GM19351 (cell line): ENCODE data around the gene ITGA4.
A peak's percentile ranks its signal among the peaks of the same experiment; 100 is the strongest.

ENCODE experiments used
- ATAC-seq: cut with Tn5 transposase; IDR thresholded peaks from one replicate; pipeline ENCODE4 v1.9.1; 2021; ENCODE audit warnings: mild to moderate bottlenecking, moderate library complexity; ENCODE audit not compliant: unreplicated experiment

Gene ITGA4

DNA sequence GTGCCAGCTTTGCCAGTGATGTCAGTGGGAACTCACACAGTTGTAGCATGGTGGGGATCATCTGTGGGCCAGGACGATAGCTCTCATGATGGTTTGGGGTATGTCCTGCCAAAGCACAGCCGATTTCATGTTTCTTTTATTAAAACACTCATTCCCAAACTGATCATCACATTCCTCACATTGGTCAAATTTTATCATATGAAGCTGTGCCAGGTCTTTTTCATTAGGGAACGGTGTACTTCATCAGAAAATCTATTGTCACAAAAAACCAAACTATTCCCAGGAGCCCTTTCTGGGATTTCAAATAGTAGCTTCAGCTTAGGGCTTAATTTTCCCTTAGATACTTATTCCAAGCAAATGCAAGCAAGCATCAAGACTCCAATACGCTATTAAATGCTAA, 42.0 kb downstream of the ITGA4 start:
- no peak for ATAC-seq

DNA sequence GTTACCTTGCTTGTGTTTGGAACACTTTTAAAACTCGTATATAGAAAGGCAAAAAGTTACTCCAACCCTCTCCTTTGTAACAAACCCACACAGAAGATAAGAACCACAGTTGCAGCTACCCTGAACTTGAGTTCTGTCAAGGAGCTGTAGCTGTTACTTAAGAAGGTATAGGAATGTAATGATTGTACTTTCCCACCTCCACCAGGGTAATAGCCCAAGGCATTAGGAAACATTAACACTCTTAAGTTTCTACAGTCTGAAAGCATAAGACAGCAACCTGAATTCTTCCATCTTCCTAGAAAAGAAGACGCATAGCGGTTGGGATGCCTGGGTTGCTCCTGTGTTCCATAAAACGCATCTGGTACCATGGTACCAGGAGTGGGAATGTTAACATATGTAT, 43.0 kb downstream of the ITGA4 start:
- no peak for ATAC-seq

DNA sequence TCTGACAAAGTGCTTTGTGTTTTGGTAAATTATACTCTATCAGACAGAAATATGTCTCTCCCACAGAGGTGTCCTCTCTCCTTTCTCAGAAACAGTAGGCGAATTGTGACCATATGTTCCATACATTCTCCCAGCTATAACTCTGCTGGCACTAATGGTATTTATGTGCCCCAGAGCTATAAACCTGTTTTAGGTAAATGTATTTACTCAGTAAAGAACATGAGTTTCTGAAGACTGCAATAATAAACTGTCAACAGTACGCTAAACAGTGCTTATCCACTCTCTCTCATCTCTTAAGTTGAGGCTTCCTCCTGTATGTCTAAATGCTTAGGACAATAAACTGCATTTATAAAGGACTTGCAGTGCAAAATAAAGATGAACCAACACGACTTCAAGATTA, 58.5 kb downstream of the ITGA4 start:
- ATAC-seq, result no peak

DNA sequence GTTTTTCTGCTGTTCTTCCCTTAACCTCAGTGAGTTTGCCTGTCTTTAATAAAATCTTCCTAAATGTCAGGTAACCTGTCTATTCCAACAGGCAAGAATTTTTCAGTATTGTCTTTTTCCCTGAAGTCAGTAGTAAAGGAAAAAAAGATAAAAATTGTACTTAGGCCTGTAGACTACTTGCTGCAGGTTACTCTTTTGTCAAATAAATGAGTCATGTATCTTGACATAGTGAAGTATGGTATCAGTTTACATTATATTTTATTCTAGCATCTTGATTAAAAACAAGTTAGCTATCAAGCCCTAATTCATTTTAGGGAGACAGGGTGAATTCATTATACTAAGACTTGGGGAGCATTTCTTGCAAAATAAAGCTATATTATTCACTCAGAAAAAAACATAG, 59.8 kb downstream of the ITGA4 start:
- ATAC-seq, result no peak

DNA sequence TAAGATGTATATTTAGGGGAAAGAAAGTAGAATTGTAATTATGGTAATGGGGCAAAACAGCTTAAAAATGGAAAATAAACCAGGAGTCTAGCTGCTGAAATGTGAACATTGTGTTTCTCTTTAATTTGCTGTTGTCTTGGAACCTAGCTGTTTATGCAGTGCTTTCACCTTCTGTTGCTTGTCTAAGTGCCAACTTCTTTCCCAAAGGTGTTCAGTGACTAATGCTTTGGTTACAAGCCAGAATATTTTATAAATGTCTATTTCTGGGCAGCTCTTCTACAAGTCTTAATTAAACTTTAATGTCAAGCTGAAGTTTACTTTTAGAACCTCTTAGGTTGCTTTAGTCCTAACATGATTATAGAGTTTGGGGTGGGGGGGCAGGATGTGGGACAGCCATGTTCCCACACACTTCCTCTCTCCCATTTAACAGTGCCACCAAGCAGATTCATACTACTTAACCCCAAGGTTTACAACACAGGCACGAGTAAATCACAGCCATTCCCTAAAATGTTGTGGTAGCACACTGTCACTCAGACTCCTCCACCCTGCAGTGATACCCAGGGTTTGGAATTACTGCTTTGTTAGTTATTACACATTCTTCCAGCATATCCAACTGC, 60.6 kb downstream of the ITGA4 start:
- no peak for ATAC-seq

DNA sequence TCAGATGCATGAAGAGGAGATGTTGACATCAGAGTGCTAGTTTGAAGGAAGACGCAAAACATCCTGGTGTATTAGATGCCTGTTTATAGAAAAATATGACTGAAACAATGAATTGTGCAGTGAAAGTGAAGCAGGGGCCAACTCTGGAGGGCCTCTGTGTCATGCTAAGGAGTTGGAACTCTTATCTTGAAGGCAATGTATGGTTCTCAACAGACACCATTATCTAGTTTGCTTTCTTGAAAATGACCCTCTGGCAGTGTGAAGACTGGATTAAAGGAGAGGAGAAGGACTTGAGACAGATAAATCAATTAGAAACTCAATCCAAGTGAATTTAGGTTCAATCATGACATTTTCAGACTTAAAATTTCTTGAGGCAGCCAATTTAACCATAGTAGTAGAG, 63.1 kb downstream of the ITGA4 start:
- no peak for ATAC-seq

DNA sequence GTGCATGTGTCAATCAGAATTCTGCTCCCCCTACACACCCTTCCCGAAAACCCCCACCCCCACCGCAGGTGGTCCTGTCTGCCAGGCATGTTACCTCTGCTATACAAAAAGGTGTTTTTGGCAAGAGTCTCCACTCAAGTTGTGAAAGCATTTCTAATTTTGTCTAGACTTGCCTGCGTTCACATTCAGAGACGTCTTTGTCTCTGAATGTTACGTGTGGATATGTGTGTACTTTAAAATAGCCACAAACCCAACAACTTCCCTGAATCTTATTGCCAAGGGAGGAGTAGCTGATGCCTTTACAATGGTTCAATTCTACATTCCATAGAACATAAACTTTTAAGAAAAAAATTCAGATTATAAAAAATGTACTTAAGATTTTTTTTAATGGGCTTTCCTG, 66.6 kb downstream of the ITGA4 start:
- ATAC-seq, result no peak

DNA sequence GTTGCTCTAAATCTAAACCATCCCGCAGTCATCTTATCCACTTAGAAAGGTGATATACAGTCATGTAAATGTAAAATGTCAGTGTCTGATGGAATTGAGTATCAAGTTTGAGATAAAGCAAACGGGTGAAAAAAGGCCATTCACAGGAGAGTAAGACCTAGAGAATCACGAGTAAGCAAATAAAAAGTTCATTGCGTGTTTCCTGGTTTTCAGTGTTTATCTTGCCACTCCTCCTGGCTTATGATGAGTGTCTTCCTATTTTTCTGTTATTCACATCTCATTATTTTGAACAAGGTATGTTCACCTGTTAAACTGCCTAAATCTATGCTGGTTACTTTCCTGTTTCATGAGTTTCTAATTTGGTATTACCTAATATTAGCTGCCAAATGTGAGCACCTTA, 68.8 kb downstream of the ITGA4 start:
- no peak for ATAC-seq

DNA sequence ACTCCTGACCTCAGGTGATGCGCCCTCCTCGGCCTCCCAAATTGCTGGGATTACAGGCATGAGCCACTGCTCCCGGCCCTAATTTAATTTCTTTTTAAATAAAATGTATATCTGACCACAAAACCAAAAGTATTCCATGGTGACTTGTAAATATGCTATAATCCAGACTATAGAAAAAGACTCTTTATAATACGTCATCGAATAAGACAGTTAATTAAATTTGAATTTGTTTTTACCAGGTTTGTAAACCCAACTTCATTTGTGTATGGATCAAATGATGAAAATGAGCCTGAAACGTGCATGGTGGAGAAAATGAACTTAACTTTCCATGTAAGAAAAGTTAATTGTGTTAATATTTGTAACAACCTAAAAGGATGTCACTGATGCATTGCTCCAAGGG, 69.9 kb downstream of the ITGA4 start:
- no peak for ATAC-seq

DNA sequence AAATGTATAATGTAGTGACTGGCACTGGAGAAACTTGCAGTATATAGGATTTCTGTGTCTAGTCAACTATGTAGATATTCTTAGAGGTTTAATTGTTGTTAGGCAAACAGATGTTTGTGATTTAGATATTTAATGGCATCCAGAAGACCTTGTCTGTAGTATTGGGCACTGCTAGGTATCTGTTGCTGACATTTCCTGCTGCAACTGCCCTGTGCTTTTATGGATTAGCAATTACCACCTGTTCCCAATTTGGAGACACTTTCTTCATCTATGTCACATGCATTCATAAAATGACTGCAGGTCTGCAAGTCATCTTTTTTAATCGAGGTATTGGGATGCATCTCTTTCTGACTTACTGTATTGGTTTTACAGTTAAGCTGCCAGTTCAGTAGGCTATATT, 71.3 kb downstream of the ITGA4 start:
- ATAC-seq, result no peak

DNA sequence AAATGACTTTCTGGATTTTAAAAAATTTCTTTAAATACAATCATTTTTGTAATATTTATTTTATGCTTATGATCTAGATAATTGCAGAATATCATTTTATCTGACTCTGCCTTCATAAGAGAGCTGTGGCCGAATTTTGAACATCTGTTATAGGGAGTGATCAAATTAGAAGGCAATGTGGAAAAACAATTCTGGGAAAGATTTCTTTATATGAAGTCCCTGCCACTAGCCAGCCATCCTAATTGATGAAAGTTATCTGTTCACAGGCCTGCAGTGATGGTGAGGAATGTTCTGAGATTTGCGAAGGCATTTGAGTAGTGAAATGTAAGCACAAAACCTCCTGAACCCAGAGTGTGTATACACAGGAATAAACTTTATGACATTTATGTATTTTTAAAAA, 79.5 kb downstream of the ITGA4 start:
- no peak for ATAC-seq

DNA sequence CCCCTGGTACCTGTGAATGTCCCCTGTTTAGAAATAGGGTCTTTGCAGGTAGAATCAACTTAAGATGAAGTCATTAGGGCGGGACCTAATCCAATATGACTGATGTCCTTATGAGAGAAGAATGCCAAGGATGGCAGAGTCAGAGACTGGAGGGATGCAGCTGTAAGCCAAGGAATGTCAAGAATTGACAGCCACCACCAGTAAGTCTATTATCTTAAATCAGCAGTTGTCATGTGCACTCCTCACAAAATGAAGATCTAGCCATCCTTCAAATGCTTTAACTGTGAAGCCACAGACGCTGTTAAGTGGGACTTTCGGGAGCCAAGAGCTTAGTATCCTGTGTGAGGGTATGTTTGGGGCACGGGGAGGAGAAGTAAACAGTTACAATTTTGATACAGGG, 83.2 kb downstream of the ITGA4 start:
- ATAC-seq, result no peak

DNA sequence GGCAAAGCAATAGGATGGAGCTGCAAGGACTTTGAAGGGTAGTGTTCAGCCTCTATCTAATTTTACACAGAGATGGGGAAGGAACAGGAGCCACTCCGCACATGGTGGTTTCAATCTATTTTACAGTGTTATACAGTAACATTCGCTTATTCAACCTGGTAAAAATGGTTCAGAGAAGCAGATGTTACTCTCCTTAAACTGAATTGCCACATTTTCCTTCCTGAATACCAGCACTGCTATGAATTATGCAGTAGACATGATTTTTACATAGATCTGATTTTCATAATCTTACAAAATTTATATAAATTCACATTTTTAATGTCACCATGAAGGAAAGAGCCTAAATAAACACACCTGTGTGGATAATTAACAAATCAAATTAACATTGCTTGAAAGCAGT, 85.0 kb downstream of the ITGA4 start:
- no peak for ATAC-seq

DNA sequence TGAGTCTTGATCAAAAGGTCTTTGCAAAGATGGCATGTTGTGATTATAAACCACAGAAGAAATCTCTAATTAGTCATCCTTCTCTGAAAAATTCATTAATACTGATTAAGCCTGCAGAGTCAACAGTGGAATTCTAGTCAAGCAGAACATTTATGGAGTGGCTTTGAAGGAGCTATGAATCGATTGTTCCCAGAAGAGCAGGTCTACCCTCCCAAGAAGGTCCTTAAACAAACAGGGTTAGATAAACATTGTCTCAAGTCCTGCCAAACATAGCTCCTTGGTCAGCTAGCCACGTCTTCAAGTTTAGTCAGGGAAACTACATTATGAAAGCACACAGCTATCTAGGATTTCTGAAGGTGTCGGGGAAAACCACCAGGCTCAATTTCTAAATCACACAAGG, 88.9 kb downstream of the ITGA4 start:
- ATAC-seq, result no peak

DNA sequence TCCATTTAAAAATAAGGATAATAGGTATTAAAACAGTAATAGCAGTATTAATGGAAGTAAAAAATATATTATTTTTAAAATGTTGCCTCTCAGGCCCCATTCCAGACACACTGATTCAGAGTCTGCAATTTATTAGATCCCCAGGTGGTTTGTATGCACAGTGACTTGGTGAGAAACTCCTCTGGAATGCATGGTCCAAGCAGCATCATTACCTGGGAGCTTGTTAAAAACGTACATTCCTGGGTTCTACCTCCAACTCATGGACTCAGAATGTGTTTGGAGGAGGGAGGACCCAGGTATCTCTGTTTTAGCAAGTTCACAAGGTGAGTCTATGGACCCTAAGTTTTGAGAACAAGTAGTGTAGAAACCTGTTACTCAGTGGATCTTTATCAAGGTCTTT, 95.6 kb downstream of the ITGA4 start:
- no peak for ATAC-seq

DNA sequence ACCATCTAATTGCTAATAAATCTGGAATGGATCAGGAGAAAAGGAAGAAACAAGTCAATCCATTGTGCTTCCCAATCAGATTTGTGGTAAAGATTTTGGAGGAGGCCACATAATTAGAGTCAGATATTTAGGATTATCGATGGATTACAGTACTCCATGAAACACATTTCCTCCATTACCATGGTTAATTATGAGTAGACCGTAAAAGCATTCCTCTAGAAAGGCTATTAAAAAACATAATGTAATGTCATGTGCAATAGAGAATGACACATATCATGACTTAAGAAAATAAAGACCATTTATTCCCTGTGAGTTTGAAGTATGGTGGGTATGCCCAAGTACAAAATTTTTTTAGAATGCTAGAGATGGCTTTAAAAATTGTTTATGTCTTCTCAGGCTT, 96.1 kb downstream of the ITGA4 start:
- no peak for ATAC-seq

DNA sequence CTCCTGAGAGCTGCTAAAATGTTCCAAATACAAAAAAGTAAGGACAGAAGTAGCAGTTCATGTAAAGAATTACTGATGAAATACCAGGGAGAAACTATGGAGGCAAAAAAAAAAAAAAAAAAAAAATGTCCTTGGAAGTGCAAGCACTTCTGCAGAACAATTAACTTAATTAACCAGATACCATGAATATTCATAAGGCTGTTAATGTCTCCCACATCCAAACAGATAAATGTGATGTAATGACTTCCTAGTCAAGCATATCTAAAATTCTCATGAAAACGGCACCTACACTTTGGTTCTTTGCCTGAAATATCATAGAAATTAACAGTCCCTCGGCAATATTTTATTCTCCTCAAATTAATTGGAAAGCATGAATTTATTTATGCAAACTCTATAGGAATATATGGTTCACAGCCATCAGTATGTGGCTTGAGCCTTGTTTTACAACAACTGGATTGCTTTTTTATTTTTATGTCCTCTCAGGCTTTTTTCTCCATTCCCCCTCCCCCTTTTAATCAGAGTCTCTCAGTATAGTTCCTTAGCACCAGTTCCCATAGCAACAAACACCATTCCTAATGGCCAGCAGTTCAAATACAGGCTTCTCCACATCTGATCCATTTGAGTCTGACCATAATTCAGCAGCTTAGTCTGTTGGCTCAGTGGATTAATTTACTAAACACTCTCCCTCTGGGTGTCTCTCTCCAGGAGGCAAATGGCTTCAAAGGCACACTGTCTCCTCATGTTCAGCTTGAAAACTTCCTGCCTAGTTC, 97.1 kb downstream of the ITGA4 start:
- no peak for ATAC-seq

DNA sequence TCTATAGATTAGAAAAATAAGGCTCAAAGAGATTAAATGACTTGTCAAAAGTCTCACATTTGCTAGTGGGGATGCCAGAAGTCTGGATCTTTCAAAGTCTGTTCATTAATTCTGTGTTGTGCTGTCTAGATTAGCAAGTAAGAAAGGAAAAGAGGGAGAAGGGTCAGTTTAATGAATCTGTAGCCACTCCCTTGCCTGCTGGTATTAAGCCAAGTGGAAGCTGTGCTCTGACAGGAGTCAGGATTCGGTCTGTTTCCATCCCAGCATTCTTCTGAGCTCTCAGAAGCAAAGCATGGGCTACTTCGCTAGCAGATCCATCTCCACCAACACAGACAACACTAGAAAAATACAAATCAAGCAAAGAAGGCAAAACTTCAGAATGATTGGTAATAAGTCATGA, 101.2 kb downstream of the ITGA4 start:
- no peak for ATAC-seq

DNA sequence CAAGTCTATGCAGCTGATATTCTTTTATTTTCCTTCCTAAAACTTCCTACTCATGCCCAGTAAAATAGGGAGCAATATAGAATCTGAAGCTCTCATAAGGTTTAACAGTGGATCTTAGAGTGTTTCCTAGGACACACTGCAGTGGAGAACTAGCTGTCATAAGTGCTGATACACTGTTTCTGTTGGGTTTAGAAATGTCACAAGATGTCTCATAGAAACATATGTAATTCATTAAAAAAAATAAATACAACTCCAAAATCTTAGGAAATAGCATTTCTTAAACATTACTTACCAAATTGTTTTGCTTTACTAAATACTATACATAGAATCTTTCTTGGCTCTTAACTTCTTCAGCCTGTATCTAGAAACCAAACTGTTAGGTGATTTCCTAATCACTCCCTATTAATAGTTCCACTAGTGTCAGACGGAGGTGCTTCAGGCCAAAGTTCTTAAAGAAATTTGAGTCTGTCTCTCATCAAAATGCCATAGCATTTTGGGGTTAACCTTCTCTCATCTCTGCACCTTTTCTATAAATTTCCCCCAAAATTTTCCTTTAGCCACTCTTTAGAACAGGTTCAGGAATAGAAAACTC, 106.0 kb downstream of the ITGA4 start:
- ATAC-seq, result peak; percentile 69

DNA sequence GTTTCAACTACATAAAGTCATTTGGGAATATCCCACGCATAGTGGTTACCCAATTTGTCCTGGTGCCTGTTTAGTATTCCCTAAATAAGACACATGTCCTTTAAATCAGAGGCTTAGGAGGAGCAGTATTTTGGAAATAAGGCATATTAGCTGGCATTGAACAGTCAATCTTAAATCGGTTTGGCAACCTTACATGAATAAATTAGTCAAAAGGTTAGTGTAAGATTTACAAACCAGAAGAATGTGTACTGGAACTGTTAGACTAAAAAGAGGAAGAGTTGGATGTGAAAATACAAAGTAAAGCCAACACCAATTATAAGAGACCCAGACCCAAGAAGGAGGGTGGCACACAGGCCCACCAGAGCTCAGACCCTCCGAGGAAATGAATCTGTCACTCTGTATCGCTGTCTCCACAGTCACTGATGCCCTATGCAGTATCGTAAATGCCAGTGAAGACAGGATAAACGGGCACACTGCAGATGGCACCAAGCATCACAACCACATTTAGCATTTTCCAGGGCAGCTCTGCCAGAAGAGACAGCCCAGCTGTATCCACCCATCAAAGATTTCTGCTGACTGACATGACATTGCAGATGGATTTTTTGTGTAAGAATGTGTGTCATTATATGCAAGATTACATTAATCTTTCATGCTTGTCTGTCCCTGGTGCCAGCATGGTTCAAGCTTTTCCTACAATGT, 109.3 kb downstream of the ITGA4 start:
- ATAC-seq, result no peak

DNA sequence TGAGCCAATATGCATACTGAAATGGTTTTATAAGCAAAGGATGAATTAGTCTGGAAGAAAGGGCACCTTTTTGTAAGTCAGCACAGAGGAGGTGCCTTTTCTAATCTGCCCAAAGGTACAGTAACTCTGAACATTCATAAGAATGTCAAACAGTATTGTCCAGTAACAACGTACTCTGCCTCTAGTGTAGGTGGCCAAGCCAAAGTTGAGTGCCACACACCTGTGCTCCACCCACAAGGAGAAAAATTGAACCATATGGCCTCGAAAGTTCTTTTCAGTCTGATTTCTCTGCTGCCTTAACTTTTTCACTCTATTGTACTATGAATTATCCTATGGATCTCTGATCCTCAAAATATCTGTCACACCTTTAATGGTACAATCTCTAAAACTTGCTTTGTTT, 112.9 kb downstream of the ITGA4 start:
- no peak for ATAC-seq
